Colonic mucosa (tissue), 4 donors: ENCODE results near the gene TCEAL8. TPM values are rescaled to one million over a fixed set of nuclear protein-coding genes. Genes with fewer than 3 reads are reported as not detected.
A peak's percentile ranks its signal among the peaks of the same experiment; 100 is the strongest.

Source experiments
- DNase-seq: peaks from one replicate; pipeline ENCODE4 v3.0.0-alpha.2; 2020
- H3K27ac ChIP-seq: fragments of 200-600 bp; one replicate; pipeline ENCODE4 v1.8.0; 2021
- H3K27me3 ChIP-seq: fragments of 200-600 bp; one replicate; pipeline ENCODE4 v1.8.0; 2021
- H3K36me3 ChIP-seq: fragments of 200-600 bp; one replicate; pipeline ENCODE4 v1.8.0; 2021
- H3K4me1 ChIP-seq: fragments of 200-600 bp; one replicate; pipeline ENCODE4 v1.8.0; 2021; ENCODE audit warnings: mild to moderate bottlenecking
- H3K4me3 ChIP-seq: fragments of 200-600 bp; one replicate; pipeline ENCODE4 v1.8.0; 2021
- H3K9ac ChIP-seq, 2 donors: one replicate each; pipeline ENCODE4 v1.7.0; 2013; ENCODE audit warnings: control low read depth in 2 of 2, low read depth in 2 of 2, low read length in 2 of 2
- H3K9me3 ChIP-seq: fragments of 200-600 bp; one replicate; pipeline ENCODE4 v1.8.0; 2021
- CTCF ChIP-seq: fragments of 200-600 bp; IDR thresholded peaks from one replicate; pipeline ENCODE4 v1.8.0; 2022; ENCODE audit warnings: antibody characterized with exemption, mild to moderate bottlenecking
- intact Hi-C: fragments of 100-400 bp; cut with DNase I; formaldehyde crosslinking; loops from one replicate; pipeline ENCODE4 v1.14.1; 2022
- total RNA-seq, 2 donors: library from RNA; stranded (reverse); fragmentation: NEBNext Ultra II Directional in 1 of 2; extraction: Animal tissue kit (Norgen Biotek cat#: 25700) in 1 of 2; gene quantifications; one replicate each; pipeline ENCODE4 v1.2.1, GENCODE V29; 2021
- donor health status: healthy.
- donor health status: DM: no; HTN: no; CAD: no.
- donor health status: DM: no; HTN: no; CAD: no.

The TCEAL8 gene
- total RNA-seq, 2 donors from 2014 or later = 39.0 to 44.4 TPM

GRCh38 chrX:103253608-103254007 lies 1.3 kb downstream of the TCEAL8 start:
- Histone ChIP-seq H3K9me3 (no peaks in the 10 kb centered on the region), H3K4me1 (no peaks in the 10 kb centered on the region), H3K36me3 (no peaks in the 10 kb centered on the region), H3K27ac (peak overlapping the region; percentile 60), H3K4me3 (peak overlapping the region; percentile 36), H3K27me3 (no peaks in the 10 kb centered on the region), H3K9ac (peak overlapping the region; percentile 70 to 72)
- no peak for TF ChIP-seq CTCF
- no peak for DNase-seq
- intact Hi-C loops = loop anchor here (5.0 kb wide), 1 partner anchor 41 kb away; no protein-coding TSS in a partner anchor

- H3K9me3 ChIP-seq = no peaks in the 10 kb centered on the region
- H3K27ac ChIP-seq = no peak overlapping the region
- intact Hi-C loops = loop anchor here (5.0 kb wide), 1 partner anchor 39 kb away; no protein-coding TSS in a partner anchor
- H3K36me3 ChIP-seq = no peaks in the 10 kb centered on the region
- no peak for TF ChIP-seq CTCF
- no peak overlapping the region for H3K9ac ChIP-seq
- no peak for DNase-seq
- H3K4me3 ChIP-seq = no peak overlapping the region
- no peaks in the 10 kb centered on the region for H3K27me3 ChIP-seq
- H3K4me1 ChIP-seq = no peaks in the 10 kb centered on the region
Observed at GRCh38 chrX:103250977-103251376, 4.0 kb downstream of the TCEAL8 start.

- H3K4me1 ChIP-seq = no peaks in the 10 kb centered on the region
- no peak for TF ChIP-seq CTCF
- H3K9ac ChIP-seq = no peak overlapping the region
- no peaks in the 10 kb centered on the region for H3K27me3 ChIP-seq
- H3K4me3 ChIP-seq = no peak overlapping the region
- H3K9me3 ChIP-seq = no peaks in the 10 kb centered on the region
- intact Hi-C loops = loop anchor here (5.0 kb wide), 1 partner anchor 38 kb away; no protein-coding TSS in a partner anchor
- H3K27ac ChIP-seq = no peak overlapping the region
- H3K36me3 ChIP-seq = no peaks in the 10 kb centered on the region
- DNase-seq = no peak
Observed at GRCh38 chrX:103249805-103250204, 5.2 kb downstream of the TCEAL8 start.

- Histone ChIP-seq H3K36me3 (no peaks in the 10 kb centered on the region), H3K9ac (no peak overlapping the region), H3K4me3 (no peak overlapping the region), H3K4me1 (no peaks in the 10 kb centered on the region), H3K27me3 (no peaks in the 10 kb centered on the region), H3K27ac (no peak overlapping the region), H3K9me3 (no peaks in the 10 kb centered on the region)
- intact Hi-C loops = no loop called here
- no peak for DNase-seq
- peak; percentile 30 for TF ChIP-seq CTCF
Observed at GRCh38 chrX:103248553-103248952, 6.4 kb downstream of the TCEAL8 start.

- Histone ChIP-seq H3K4me3 (no peak overlapping the region), H3K4me1 (no peaks in the 10 kb centered on the region), H3K27me3 (peaks cover 4% of the 10 kb centered on the region), H3K9me3 (no peaks in the 10 kb centered on the region), H3K9ac (no peak overlapping the region), H3K36me3 (no peaks in the 10 kb centered on the region), H3K27ac (no peak overlapping the region)
- DNase-seq = no peak
- TF ChIP-seq CTCF = no peak
- intact Hi-C loops = no loop called here
Observed at GRCh38 chrX:103240155-103240554, 14.8 kb downstream of the TCEAL8 start.
